Measurements from ENCODE around the gene BAX.

DNA sequence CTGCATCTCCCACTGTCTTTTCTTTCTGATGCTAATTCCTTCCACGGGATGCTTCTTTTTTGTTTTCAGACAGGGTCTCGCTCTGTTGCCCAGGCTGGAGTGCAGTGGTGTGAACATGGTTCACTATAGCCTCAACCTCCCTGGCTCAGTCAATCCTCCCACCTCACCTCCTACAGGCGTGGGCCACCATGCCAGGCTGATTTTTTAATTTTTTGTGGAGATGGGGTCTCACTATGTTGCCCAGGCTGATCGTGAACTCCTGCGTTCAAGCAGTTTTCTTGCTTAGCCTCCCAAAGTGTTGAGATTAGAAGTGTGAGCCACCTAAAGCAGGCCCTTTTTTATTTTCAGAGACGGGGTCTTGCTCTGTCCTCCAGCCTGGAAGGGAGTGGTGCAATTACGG, 33.6 kb downstream of the BAX start:
- TF ChIP-seq, protein P1, sequence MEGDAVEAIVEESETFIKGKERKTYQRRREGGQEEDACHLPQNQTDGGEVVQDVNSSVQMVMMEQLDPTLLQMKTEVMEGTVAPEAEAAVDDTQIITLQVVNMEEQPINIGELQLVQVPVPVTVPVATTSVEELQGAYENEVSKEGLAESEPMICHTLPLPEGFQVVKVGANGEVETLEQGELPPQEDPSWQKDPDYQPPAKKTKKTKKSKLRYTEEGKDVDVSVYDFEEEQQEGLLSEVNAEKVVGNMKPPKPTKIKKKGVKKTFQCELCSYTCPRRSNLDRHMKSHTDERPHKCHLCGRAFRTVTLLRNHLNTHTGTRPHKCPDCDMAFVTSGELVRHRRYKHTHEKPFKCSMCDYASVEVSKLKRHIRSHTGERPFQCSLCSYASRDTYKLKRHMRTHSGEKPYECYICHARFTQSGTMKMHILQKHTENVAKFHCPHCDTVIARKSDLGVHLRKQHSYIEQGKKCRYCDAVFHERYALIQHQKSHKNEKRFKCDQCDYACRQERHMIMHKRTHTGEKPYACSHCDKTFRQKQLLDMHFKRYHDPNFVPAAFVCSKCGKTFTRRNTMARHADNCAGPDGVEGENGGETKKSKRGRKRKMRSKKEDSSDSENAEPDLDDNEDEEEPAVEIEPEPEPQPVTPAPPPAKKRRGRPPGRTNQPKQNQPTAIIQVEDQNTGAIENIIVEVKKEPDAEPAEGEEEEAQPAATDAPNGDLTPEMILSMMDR (IDR thresholded peaks at IDR 0.05), result no peak
- TF ChIP-seq EZH2 (IDR thresholded peaks at IDR 0.05; ENCODE audit: borderline replicate concordance, insufficient read depth, low read depth, low read length, poor library complexity, severe bottlenecking), result no peak
